AG08396 (cell line): ENCODE data around the gene DBNDD2.

ENCODE experiments used
- DNase-seq: peaks from one replicate; pipeline ENCODE4 v3.0.0; 2012; ENCODE audit warnings: low spot score, mixed read lengths

The DBNDD2 gene

GRCh38 chr20:45449528-45449927 lies 41.4 kb downstream of the DBNDD2 start:
- no peak for DNase-seq

GRCh38 chr20:45450097-45450818 lies 42.2 kb downstream of the DBNDD2 start:
- DNase-seq = peak; percentile 44

GRCh38 chr20:45452238-45452637 lies 44.1 kb downstream of the DBNDD2 start:
- no peak for DNase-seq

- no peak for DNase-seq
Observed at GRCh38 chr20:45452772-45453691, 44.9 kb downstream of the DBNDD2 start.

- DNase-seq = no peak
Observed at GRCh38 chr20:45456632-45457031, 48.5 kb downstream of the DBNDD2 start.

GRCh38 chr20:45459606-45460005 lies 51.5 kb downstream of the DBNDD2 start:
- no peak for DNase-seq
